GM21360 (cell line): ENCODE measurements around the gene SLTM.
"Not testable (repeated sequence)": the region's sequence is repeated elsewhere in the genome, so short reads cannot be mapped to it uniquely, and the experiment has no call there.

Experiments used
- ATAC-seq: cut with Tn5 transposase; IDR thresholded peaks from one replicate; pipeline ENCODE4 v1.9.1; 2021; ENCODE audit warnings: mild to moderate bottlenecking, moderate library complexity; ENCODE audit not compliant: unreplicated experiment

SLTM gene

DNA sequence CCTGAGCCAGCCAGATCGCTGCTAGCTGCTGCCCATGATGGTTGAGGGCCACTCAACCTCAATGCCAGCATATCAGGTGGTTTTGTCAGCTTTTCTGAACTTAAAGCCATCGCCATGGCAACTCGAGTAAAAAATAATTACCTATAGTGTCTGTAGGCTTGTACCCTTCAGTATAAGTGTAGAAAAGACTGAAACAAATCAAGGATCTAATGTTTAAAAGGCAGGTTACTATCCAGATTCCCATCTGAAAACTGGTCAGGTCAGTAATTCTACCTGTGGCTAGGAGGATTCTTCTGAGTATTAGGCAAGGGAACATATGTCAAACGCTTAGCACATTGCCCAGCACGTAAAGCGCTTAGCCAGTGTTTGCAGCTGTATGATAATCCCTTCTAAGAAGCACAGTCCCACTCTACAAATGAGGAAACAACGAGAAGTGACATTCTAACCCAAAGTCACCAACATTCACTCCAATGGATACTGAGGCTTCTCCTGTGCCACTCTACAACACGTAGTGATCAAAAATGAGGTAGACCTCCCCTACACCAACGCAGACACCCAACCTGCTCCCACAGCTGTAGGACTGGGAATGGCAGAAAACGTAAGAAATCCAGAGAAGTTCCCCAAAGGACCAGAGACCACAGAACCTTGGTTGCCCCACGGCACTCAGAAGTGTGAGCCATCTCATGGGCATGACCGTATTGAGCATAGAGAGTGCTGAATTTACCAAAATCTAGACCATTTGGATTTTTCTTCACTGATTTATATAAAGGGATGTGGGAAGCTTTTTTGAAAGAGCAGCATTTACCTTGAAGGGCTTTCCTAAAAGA is 55.3 kb downstream of the SLTM start:
- no peak for ATAC-seq

DNA sequence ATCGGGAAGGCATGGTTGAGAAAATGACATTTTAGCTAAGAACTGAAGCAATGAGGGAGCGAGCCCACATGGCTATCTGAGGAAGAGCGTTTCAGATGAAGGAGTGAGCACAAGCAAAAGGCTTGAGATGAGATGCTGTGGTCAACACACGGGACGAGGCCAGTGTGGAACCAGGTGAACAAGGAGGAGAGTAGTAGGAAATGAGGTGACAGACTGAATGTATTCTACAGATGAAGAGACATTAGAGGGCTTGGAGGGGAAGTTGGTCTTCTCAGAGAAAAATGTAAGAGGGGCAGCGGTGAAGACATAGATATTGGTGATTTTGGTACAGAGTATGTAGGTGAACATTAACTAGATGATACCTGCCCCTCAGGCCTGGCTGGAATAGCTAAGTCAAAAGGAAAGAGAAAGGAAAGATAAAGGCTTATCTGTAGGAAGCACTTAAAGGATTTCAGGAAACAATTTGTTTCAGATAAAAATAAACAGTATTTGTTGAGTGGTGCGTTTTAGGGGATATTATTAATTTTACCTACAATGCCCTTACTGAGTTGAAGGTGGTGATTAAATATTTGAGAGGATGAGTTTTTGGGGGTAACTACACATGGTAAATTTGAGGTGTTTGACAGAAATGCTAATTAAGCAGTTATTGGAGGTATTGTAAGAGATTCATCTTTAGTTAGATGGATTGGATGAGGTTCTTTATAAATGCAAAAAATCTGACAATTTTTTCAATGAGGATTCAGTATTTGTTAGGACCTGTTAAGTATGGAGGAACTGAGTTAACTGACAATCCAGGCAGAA is 57.0 kb downstream of the SLTM start:
- ATAC-seq: no peak

DNA sequence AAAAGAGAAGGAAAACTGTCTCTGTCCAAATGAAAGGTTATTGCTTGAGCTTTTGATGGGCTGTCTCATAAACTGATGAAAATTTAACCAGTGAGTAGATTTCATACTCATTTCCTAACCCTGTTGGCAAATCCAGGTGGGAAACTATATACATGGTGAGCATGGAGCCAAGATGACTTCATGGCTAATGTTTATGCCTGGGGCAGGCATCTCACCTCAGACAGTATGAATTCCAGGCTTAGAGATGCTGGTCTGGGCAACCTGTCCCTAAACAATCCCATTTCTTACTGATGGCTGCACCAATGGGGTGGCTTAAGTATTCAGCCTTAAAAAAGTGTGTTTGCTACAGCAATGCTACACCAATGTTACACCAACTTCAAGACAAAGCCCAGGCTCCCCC is 58.1 kb downstream of the SLTM start:
- ATAC-seq: no peak

DNA sequence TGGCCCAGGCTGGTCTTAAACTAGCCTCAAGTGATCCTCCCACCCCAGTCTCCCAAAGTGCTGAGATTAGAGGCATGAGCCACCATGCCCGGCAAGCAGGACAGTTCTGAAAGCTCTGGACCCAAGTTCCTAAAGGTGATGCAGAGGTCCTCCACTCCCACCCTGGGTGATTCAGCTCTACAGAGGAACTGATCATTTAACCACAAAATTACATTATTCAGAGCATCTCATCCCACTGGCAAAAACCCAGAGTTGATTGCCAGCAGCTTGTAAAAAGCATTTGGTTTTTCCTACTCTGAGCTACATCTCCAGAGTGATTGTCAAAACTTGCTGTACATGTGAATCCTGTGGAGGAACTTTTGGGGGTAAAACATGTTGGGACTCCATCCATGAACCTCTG is 60.2 kb downstream of the SLTM start:
- ATAC-seq: no peak

DNA sequence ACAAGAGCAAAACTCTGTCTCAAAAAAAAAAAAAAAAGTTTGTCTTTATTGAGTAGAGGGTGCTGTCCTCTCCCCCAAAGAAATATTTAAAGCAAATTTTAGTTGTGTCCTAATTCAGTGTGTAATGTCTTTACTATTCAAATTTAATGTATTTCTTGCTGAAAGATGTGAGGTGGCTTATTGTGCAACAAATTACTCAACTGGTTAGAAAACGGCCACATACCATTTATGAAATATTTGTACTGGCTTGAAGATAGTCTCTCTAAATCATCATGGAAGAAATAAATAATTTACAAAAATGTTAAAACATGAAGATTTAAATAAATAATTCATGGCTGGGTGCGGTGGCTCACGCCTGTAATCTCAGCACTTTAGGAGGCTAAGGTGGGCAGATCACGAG is 63.0 kb downstream of the SLTM start:
- ATAC-seq: no peak

DNA sequence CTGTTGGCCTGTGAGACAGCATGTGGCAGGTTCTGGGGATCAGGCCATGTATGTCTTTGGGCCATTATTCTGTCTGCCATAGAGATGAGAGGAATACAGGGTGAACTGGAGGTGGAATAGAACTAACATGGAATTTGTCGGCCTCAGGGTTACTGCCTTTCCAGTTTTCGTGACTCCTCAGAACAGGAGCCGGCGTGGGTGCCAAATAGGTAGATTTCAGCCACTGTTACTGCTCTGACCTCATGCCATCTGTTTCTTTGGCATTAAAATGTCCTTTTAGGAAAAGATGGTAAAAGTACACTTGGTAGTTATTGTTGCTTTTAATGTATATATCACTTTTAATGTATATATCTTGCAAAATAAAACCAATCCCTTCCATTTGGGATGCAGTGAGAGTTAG is 65.6 kb downstream of the SLTM start:
- no peak for ATAC-seq

DNA sequence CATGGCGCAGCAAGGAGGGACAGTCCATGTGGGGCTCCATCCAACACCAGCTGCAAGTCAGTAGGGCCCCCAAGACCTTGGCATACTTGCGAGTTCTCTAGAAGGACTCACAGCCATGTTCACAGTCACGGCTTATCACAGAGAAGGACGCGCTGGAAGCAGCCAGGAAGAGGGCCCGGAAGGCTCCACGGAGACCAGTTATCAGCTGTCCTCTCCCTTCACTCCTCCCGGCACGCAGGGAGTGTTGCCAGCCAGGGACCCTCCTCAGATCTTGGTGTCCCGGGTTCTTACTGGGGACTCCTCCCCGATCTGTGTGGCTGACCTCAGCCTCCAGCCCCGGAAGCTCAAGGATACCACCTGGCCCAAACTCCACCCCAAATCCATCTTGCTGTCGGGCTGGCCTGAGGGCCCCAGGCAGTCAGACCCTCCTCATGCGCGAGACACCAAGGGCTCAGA is 68.0 kb downstream of the SLTM start:
- ATAC-seq: no peak

DNA sequence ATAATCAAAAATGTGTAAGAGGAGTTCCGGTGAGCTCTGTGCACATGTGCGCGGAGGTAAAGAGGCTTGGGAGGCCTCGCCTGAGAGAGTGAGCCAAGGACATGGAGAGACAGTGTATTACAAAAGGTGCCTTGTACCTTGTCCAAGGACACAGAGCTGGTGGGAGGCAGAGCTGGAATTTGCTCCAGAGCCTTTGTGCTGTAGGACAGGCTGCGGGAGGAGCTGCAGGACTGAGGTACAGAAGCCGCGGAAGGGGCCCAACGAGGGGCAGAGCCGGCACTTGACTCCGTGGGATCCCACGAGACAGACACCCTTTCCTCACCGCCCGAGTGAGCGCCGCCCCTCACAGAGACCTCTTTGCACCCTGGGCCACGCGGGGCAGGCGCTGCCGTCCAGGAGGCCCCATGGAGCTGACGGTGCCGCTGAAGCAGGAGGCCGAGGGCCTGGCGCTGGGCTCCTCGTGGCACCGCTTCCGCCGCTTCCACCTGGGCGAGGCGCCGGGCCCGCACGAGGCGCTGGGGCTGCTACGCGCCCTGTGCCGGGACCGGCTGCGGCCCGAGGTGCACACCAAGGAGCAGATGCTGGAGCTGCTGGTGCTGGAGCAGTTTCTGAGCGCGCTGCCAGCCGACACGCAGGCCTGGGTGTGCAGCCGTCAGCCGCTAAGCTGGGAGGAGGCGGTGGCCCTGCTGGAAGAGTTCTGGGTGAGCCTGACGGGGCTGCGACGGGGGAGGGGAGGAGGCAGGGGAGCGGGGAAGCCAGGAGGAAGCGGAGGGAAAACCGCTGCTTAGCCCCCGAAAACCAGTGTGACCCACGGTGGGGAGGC is 68.7 kb downstream of the SLTM start:
- ATAC-seq: no peak

DNA sequence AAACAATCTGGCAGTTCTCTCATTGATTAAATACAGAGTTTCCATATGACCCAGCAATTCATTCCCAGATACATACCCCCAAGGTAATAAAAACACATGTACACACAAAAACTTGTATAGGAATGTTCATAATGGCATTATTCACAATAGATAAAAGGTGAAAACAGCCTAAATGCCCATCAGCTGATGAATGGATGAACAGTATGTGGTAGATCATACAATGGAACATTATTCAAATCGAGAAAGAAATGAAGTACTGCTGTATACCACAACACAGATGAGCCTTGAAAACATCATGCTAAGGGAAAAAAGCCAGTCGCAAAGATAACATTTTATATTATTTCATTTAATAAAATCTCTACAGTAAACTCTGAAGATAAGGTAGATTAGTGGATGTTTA is 71.2 kb downstream of the SLTM start:
- ATAC-seq: no peak

DNA sequence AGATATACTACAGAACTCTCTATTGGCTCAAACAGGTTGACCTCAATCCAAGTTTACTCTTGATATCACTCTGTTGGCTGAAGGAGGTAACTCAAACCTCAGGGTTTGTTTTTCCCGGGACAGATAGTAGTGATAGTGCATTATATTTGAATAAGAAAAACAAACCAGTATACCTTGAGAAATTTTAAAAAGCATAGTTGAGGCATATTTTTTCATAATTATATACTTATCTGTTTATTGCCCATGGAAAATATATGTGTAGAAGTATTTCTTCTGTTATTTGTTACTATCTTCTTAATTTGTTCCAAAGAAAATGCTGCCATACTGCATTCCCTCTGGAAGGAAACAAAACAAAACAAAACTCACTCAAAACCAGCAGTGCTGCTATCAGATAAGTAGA is 76.9 kb downstream of the SLTM start:
- ATAC-seq: not testable (repeated sequence)

DNA sequence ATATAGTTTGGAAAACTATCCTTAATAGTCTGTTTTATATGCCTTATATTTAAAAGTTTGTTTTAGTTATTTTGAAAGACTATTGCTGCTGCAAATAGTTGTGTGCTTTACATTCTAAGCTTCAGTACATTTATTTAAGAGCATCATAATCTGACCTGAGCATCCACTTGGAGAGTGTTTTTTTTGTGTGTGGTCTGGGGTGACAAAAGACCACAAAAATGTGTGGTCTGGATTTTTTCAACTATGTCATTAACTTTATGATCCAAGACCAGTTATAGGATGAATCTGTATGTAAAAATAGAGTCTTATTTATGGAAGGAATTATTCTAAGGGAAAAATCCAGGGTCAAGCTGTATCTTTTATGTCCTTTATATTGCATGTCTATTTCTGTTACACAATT is 77.4 kb downstream of the SLTM start:
- no peak for ATAC-seq

DNA sequence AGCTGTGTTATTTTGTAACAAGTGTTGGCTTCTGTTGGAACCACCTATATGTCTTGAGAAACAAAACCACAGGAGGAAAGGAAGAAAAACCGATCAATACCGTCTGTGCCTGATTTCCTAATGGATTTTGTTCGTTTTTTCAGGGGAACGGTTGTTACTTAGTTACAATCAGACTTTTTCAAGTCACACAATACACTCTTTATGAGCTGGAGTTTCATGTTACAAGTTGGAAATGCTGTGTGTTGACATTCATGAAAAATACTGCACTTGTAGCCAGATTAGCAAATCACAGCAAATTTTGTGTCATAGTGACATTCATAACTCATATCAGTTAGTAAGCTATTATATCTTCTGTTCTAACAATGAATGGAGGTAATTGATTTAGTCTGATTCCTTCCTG is 78.9 kb downstream of the SLTM start:
- ATAC-seq: no peak

DNA sequence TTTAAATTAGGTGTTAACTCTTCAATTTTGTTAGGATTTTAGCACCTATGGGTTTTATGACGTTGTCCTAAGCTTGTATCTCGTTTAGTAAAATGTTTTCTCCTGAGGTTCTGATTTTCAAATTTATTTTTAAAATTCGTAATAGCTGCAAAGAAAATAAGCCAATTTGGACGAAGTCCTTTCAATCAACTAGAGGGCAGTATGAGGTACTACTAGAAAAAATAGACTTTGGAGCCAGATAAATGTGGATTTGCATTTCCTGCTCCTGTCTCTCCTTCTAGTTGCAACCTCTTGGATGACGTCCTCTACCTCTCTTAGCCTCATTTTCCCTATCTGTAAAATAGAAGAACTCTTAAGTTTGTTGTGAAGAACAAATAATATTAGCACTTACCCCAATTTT is 81.1 kb downstream of the SLTM start:
- ATAC-seq: no peak

DNA sequence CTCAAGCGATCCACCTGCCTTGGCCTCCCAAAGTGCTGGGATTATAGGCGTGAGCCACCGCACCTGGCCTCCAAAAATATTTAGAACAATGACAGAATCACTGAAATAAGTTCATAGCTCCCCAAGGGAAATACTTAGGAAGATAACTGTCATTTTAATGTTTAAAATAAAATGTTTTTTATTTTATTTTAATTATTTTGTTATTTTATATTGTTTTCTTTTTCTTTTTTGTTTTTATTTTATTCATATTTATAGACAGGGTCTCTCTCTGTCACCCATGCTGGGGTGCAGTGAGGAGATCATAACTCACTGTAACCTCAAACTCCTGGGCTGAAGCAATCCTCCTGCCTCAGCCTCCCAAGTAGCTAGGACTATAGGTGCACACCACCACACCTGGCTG is 82.3 kb downstream of the SLTM start:
- not testable (repeated sequence) for ATAC-seq

DNA sequence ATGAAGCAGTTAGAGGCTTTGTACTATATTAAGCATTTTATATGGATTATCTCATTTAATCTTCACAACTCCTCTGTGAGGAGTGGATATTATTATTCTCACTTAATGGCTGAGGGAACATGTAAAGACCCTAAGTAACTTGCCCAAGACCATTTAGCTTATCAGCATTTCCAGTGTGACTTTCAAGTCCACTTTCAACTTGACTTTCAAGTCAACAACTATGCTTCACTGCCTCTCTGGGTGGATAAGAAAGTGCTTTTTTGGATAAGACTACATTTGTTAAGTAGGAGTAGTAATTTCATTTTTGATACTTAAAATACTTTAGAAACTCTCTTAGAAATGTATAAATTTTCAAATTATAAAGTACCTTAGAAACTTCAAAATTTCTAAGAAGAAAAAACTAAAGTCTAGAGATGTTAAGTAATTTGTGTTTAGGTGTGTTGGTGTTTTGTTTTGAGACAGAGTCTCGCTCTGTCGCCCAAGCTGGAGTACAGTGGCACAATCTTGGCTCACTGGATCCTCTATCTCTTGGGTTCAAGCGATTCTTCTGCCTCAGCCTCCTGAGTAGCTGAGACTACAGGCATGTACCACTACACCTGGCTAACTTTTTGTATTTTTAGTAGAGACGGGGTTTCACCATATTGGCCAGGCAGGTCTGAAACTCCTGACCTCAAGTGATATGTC is 90.6 kb downstream of the SLTM start:
- no peak for ATAC-seq

DNA sequence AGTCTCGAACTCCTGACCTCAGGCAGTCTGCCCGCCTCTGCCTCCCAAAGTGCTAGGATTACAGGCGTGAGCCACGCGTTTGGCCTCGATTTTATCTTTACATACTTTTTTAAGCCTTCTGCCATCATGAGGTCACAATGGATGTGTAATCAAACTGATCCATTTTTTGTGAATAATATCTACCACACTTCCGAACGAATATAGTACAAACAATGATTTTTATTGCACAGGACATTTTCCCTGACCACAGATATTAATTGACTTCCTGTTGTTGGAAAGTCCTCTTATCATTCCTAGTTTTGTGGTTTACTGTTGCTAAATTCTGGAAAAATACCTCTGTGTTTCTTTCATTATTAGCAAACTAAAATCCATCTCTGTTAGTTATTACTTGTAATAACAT is 93.4 kb downstream of the SLTM start:
- no peak for ATAC-seq

DNA sequence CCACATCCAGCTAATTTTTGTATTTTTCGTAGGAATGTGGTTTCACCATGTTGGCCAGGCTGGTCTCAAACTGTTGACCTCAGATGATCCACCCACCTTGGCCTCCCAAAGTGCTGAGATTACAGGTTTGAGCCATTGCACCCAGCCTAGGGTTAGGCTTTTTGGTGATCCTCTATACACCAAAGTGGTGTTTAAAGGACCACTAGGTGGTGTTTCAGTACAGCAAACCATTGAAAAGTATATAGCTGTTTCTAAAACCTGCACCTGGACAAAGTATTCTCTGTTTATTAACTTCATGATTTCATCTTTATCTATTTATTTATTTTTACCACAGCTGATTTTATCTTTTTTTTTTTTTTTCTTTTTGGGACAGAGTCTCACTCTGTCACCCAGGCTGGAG is 94.0 kb downstream of the SLTM start:
- ATAC-seq: no peak

DNA sequence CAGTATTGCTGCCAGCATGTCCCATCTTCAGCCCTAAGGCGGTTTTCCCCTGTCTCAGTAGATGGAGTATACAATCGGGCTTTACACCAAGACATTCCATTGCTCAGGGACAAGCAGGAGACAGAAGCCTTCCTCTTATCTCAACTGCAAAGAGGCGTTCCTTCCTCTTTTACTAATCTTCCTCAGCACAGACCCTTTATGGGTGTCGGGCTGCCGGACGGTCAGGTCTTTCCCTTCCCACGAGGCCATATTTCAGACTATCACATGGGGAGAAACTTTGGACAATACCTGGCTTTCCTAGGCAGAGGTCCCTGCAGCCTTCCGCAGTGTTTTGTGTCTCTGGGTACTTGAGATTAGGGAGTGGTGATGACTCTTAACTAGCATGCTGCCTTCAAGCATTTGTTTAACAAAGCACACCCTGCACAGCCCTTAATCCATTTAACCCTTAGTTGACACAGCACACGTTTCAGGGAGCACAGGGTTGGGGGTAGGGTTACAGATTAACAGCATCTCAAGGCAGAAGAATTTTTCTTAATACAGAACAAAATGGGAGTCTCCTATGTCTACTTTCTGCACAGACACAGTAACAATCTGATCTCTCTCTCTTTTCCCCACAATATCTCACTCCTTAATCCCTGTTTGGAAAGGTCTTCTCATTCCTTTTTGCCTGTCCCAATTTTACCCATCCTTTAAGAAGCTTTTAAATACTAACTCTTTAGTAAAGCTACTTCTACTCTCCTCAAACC is 99.6 kb downstream of the SLTM start:
- ATAC-seq: not testable (repeated sequence)

DNA sequence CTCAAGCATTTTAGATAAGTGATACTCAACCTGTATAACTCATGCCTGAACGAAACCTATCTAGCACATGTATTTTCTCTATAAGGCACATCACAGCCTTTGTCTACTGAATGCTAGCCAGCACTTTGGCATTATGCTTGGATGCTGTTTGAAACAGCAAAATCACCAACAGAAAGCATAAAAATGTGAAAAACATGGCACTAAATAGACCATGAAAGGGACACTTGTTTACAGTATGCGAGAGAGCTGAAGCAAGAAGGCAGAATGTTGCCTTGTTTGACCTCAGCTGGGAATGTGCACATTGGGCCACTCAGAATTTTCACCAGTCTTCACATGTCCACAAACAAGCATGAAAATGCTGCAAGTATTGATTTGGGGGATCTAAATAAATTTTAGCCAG is 102.9 kb downstream of the SLTM start:
- no peak for ATAC-seq
